ENCODE measurements around the gene SUSD2.
A peak's percentile ranks its signal among the peaks of the same experiment; 100 is the strongest.
"Not testable (repeated sequence)": the region's sequence is repeated elsewhere in the genome, so short reads cannot be mapped to it uniquely, and the experiment has no call there.

SUSD2 gene

DNA sequence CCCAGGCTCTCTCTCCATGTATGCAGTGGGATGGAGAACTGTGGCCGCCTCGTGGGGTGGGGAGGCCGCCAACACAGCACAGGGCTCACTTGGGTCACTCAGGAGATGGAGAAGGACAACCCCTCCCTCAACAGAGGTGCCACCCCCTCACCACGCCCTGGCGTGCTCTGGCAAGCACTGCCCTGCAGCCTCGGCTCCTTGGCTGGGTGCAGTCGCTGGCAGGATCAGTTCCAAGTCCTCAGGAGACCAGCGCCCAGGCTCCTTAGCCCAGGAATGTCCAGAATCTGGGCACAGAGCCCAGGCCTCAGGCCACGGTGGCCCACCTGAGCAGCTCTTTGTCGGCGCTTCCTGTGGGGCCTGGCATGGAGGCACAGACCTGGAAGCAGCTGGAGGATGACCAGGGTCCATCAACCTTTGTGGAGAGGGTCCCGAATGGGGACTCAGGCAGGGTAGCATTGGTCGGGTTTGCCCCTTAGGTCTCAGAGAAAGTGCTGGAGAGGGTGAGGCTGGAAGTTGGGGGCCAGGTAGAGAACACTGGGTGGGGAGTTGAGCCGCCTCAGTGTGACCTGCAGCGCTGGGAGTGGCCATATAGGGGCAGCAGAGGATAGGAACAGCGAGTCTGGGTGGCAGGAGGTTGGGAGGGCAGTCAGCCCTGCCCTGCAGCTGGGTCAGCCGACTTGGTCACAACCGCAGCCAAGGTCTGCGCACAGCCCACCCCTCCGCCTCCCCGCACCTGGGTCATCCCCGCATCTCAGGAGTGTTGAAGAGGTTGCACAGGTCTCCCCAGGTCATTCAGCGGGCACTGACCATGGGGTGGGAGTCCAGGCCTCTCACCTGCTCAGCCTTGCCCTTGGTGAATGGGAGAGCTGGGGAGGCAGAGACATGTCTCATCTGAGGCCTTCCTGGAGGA is 8.2 kb downstream of the SUSD2 start:
- DNase-seq = peak; percentile 36

DNA sequence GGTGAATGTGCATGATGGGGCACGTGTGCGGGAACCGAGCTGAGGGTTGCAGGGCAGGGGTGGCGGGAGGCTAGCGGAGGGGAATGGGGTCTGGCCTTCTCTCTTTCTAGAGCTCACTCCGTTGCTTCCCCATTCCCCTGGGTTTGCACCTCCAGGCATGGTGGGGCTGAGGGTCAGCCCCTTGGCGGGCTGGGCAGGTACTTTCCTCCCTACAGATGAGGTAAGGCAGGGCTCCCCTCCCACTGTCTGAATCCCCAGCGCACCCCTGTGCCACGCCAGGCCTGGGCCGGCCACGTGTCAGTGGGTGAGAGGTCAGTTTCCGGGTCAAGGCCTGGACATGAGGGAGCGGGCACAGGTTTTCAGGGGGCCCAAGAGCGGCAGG is 8.9 kb downstream of the SUSD2 start:
- DNase-seq = no peak

DNA sequence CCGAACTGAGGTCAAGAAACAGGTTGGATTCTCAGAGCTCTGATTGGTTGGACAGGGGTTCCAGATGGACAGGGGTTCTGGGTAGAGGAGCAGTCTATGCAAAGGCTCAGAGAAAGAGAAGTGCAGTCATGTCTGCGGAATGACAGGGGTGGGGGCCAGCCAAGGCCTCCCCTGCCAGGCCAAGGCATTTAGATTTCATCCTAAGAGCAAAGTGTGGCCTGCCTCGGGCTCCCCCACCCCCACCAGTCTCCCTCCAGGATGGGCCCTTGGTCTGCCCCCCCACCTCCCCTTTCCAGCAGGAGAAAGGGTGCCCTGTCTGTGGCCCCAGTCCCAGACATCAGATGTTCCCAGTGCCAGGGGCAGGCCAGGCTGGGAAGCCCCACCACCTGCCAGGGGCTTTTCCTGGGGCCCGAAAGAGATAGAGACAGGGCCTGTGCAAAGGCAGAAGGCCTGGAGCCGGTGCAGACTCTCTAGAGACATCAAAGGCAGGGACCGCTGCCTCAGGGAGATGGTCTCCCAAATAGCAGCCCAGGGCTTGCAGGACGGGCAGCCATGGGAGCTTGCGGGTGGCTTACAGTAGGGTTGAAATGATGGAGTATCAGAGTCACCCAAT is 9.4 kb downstream of the SUSD2 start:
- DNase-seq = no peak

GRCh38 chr22:24191381-24191841 is 10.1 kb downstream of the SUSD2 start:
- DNase-seq = no peak

- DNase-seq = no peak
These were observed 10.6 kb downstream of the SUSD2 start for GRCh38 chr22:24191893-24192292.

DNA sequence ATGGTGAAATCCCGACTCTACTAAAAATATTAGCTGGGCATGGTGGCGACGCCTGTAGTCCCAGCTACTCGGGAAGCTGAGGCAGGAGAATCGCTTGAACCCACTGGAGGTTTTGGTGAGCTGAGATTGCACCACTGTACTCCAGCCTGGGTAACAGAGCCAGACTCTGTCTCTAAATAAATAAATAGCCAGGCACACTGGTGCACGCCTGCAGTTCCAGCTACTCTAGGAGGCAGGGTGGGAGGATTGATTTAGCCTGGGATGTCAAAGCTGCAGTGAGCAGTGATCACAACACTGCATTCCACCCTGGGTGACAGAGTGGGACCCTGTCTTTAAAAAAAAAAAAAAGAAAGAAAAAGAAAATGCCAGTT is 17.4 kb downstream of the SUSD2 start:
- DNase-seq = no peak

DNA sequence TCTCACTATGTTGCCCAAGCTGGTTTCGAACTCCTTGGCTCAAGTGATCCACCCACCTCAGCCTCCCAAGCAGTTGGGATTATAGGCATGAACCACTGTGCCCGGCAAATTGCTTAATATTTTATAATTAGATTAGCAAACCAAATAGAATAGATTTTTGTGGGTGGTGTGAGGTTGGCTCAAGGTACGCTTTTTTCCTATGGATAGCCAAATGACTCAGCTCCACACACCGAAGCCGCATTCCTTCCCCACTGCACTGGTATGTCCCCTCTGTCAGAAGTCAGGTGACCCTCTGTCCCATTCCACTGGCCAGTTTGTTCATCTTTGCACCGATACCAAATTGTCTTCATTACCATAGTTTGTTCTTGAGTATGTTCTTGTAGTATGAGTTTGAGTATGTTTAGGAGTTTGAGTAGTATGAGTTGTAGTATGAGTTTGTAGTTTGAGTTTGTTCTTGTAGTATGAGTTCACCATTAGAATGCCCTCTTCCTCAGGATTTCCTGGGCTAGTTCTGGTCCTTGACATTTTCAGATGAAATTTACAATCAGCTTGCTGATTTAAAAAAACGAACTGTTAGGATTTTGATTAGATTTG is 19.4 kb downstream of the SUSD2 start:
- no peak for DNase-seq

GRCh38 chr22:24201681-24202614 is 20.7 kb downstream of the SUSD2 start:
- DNase-seq = no peak

GRCh38 chr22:24203856-24204255 is 22.6 kb downstream of the SUSD2 start:
- not testable (repeated sequence) for DNase-seq

- DNase-seq = no peak
These were observed 24.3 kb downstream of the SUSD2 start for GRCh38 chr22:24205438-24206195.

GRCh38 chr22:24206460-24207263 is 25.4 kb downstream of the SUSD2 start:
- DNase-seq = not testable (repeated sequence)

DNA sequence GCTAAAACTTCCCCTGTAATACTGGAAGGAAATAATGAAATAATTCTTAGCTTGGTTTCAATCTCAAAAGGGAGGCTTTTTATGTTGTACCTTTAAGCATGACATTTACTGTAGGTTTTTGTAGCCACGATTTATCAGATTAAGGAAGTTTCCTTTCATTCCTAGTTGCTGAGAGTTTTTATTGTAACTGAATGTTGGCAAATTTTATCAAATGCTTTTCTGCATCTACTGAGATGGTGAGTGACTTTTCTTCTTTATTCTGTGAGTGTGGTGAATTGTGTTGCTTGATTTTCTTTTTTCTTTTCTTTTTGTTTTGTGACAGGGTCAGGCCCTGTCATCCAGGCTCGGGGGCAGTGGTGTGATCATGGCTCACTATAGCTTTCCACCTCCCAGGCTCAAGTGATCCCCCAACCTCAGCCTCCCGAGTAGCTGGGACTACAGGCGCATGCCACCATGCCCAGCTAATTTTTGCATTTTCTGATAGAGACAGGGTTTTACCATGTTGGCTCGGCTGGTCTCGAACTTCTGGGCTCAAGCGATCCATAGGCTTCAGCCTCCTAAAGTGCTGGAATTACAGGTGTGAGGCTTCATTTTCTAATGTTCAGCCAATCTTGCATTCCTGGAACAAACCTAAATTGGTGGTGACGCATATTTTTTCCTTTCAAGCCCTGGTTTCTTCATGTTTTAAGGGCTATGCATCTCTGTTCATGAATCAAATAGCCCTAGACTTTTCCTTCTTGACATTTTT is 26.2 kb downstream of the SUSD2 start:
- DNase-seq = no peak

GRCh38 chr22:24208012-24208749 is 26.9 kb downstream of the SUSD2 start:
- DNase-seq = peak; percentile 28

- no peak for DNase-seq
These were observed 27.7 kb downstream of the SUSD2 start for GRCh38 chr22:24209016-24209415.

DNA sequence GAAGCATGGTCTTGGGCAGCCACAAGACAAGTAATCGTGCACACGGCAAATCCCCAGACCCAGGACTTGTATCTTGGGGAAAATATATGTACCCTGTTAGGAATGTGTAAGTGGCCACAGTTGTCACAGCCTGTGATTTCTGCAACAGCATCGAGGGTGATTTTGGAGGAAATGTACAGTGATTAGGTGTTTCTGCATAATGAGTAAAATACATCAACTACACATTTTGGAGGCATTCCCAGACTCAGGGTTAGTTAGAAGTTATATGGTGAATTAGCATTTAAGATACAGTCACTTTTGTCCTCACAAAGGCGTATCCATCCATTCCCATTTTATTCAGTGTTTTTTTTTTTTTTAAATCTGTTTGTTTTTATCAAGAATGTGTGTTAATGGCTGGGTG is 28.4 kb downstream of the SUSD2 start:
- no peak for DNase-seq

- DNase-seq = not testable (repeated sequence)
These were observed 29.1 kb downstream of the SUSD2 start for GRCh38 chr22:24210409-24210808.

DNA sequence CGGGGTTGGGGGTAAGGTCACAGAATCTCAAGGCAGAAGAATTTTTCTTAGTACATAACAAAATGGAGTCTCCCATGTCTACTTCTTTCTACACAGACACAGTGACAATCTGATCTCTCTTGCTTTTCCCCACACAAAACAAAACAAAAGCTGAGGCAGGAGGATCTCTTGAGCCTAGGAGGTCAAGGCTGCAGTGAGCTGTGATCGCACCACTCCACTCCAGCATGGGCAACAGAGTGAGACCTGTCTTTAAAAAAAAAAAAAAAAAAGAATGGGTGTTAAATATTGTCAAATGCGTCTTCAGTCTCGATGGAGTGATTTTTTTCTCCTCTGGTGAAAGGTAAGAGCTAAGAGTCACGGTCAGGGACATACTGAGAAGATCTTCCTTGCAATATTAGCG is 30.4 kb downstream of the SUSD2 start:
- DNase-seq = not testable (repeated sequence)

- not testable (repeated sequence) for DNase-seq
These were observed 31.8 kb downstream of the SUSD2 start for GRCh38 chr22:24213111-24213510.

GRCh38 chr22:24214467-24215285 is 33.4 kb downstream of the SUSD2 start:
- DNase-seq = no peak

All from CD4-positive, alpha-beta T cell treated with Interleukin-17A for 1 hour (primary cell).